Activated B cell treated with CpG ODN at 0.5 μM for 24 hours (primary cell): ENCODE data around the gene MT3. TPM values are rescaled to one million over a fixed set of nuclear protein-coding genes. Genes with fewer than 3 reads are reported as not detected.

ENCODE experiments used
- ATAC-seq: fragments of 200-7000 bp; cut with Tn5 transposase; one replicate; pipeline ENCODE4 v1.10.0; 2021; ENCODE audit warnings: low read depth, mild to moderate bottlenecking, moderate library complexity
- CTCF ChIA-PET: fragments of 350-600 bp; sonication (Branson Sonifier 250); formaldehyde crosslinking; loops from one replicate; lab custom pipeline; 2021; ENCODE audit warnings: antibody characterized with exemption; lab: Charles Lee
- POLR2A ChIA-PET: fragments of 350-600 bp; sonication (Branson Sonifier 250); formaldehyde crosslinking; loops from one replicate; lab custom pipeline; 2021; ENCODE audit warnings: antibody characterized with exemption; lab: Charles Lee
- DNase-seq: peaks from one replicate; pipeline ENCODE4 v3.0.0; 2022
- H3K27ac Mint-ChIP-seq: one replicate; pipeline ENCODE4 v1.8.0; 2020; ENCODE audit warnings: mixed read lengths
- H3K27me3 Mint-ChIP-seq: one replicate; pipeline ENCODE4 v1.8.0; 2021; ENCODE audit warnings: mixed read lengths
- H3K36me3 Mint-ChIP-seq: one replicate; pipeline ENCODE4 v1.8.0; 2021; ENCODE audit warnings: low read depth, mixed read lengths
- H3K4me1 Mint-ChIP-seq: one replicate; pipeline ENCODE4 v1.8.0; 2021; ENCODE audit warnings: mixed read lengths
- H3K4me3 Mint-ChIP-seq: one replicate; pipeline ENCODE4 v1.8.0; 2020; ENCODE audit warnings: mild to moderate bottlenecking, mixed read lengths
- H3K9me3 Mint-ChIP-seq: one replicate; pipeline ENCODE4 v1.8.0; 2020; ENCODE audit warnings: mixed read lengths
- CTCF ChIP-seq: fragments of 200-600 bp; IDR thresholded peaks from one replicate; pipeline ENCODE4 v1.8.0; 2022; ENCODE audit warnings: antibody characterized with exemption, mild to moderate bottlenecking
- intact Hi-C: fragments of 100-400 bp; cut with micrococcal nuclease; formaldehyde crosslinking; loops from one replicate; pipeline ENCODE4 v1.15.1; 2024
- total RNA-seq: library from RNA; stranded (reverse); gene quantifications from 2 replicates; pipeline ENCODE4 v1.2.3, GENCODE V29; 2022

Gene MT3
- total RNA-seq, 1 donor from 2014 or later: not detected

- ChIA-PET CTCF (no interaction called here), POLR2A (no interaction called here)
- no peaks in the 10 kb centered on the region for H3K36me3 Mint-ChIP-seq
- no peak for ATAC-seq
- no peak for DNase-seq
- peaks cover 6% of the 10 kb centered on the region for H3K4me1 Mint-ChIP-seq
- no peaks in the 10 kb centered on the region for H3K9me3 Mint-ChIP-seq
- intact Hi-C loops: no loop called here
- TF ChIP-seq CTCF: no peak
- peaks cover 51% of the 10 kb centered on the region for H3K27me3 Mint-ChIP-seq
- peak overlapping the region; percentile 35 for H3K4me3 Mint-ChIP-seq
- no peak overlapping the region for H3K27ac Mint-ChIP-seq
Measured at GRCh38 chr16:56588781-56589140, 567 bp upstream of the MT3 start.

GRCh38 chr16:56591377-56592060 lies 2.2 kb downstream of the MT3 start:
- Mint-ChIP-seq H3K9me3 (peaks cover 2% of the 10 kb centered on the region), H3K27ac (no peak overlapping the region), H3K4me3 (no peak overlapping the region), H3K4me1 (peaks cover 6% of the 10 kb centered on the region), H3K36me3 (no peaks in the 10 kb centered on the region), H3K27me3 (peaks cover 37% of the 10 kb centered on the region)
- TF ChIP-seq CTCF: no peak
- CTCF ChIA-PET: interaction anchor here (1.5 kb wide), 1 partner anchor 11 kb away, joined by 4 read pairs; no protein-coding TSS in a partner anchor
- no peak for DNase-seq
- POLR2A ChIA-PET: interaction anchor here (0.9 kb wide), 1 partner anchor 14 kb away, joined by 3 read pairs; no protein-coding TSS in a partner anchor
- no peak for ATAC-seq
- intact Hi-C loops: no loop called here

- H3K9me3 Mint-ChIP-seq: peaks cover 6% of the 10 kb centered on the region
- POLR2A ChIA-PET: no interaction called here
- no peak overlapping the region for H3K27ac Mint-ChIP-seq
- DNase-seq (no peak), ATAC-seq (no peak)
- H3K4me1 Mint-ChIP-seq: peaks cover 5% of the 10 kb centered on the region
- H3K36me3 Mint-ChIP-seq: no peaks in the 10 kb centered on the region
- intact Hi-C loops: no loop called here
- H3K4me3 Mint-ChIP-seq: no peak overlapping the region
- no peak for TF ChIP-seq CTCF
- CTCF ChIA-PET: no interaction called here
- peaks cover 35% of the 10 kb centered on the region for H3K27me3 Mint-ChIP-seq
Measured at GRCh38 chr16:56593573-56594291, 4.4 kb downstream of the MT3 start.

- no peak overlapping the region for H3K27ac Mint-ChIP-seq
- CTCF ChIA-PET: no interaction called here
- H3K9me3 Mint-ChIP-seq: peaks cover 6% of the 10 kb centered on the region
- H3K4me1 Mint-ChIP-seq: peaks cover 2% of the 10 kb centered on the region
- POLR2A ChIA-PET: no interaction called here
- no peak for ATAC-seq
- intact Hi-C loops: no loop called here
- no peak for TF ChIP-seq CTCF
- no peak overlapping the region for H3K4me3 Mint-ChIP-seq
- no peaks in the 10 kb centered on the region for H3K36me3 Mint-ChIP-seq
- H3K27me3 Mint-ChIP-seq: peaks cover 31% of the 10 kb centered on the region
- DNase-seq: no peak
Measured at GRCh38 chr16:56594292-56594619, 4.9 kb downstream of the MT3 start.

GRCh38 chr16:56600398-56600999 lies 11.2 kb downstream of the MT3 start:
- DNase-seq: no peak
- Mint-ChIP-seq H3K27ac (no peak overlapping the region), H3K27me3 (peaks cover 26% of the 10 kb centered on the region), H3K4me3 (no peak overlapping the region), H3K36me3 (no peaks in the 10 kb centered on the region), H3K4me1 (no peaks in the 10 kb centered on the region), H3K9me3 (peaks cover 5% of the 10 kb centered on the region)
- POLR2A ChIA-PET: interaction anchor here (1.0 kb wide), 1 partner anchor 11 kb away, joined by 3 read pairs; no protein-coding TSS in a partner anchor
- ATAC-seq: peak; percentile 50
- intact Hi-C loops: loop anchor here (1.0 to 10.0 kb wide), 4 partner anchors 23 to 934 kb away; partner anchors contain the start of gene CCDC102A
- CTCF ChIA-PET: interaction anchor here (0.6 to 3.9 kb wide), 6 partner anchors 11 to 101 kb away, joined by 3 to 21 read pairs (median 4); no protein-coding TSS in a partner anchor
- TF ChIP-seq CTCF: no peak
